Activated B cell treated with CpG ODN at 0.5 μM for 24 hours (primary cell): ENCODE results near the gene CLEC3B. TPM values are rescaled to one million over a fixed set of nuclear protein-coding genes. Genes with fewer than 3 reads are reported as not detected.
"Not testable (repeated sequence)": the region's sequence is repeated elsewhere in the genome, so short reads cannot be mapped to it uniquely, and the experiment has no call there.

ENCODE experiments used
- ATAC-seq: fragments of 200-7000 bp; cut with Tn5 transposase; one replicate; pipeline ENCODE4 v1.10.0; 2021; ENCODE audit warnings: low read depth, mild to moderate bottlenecking, moderate library complexity
- CTCF ChIA-PET: fragments of 350-600 bp; sonication (Branson Sonifier 250); formaldehyde crosslinking; loops from one replicate; lab custom pipeline; 2021; ENCODE audit warnings: antibody characterized with exemption; lab: Charles Lee
- POLR2A ChIA-PET: fragments of 350-600 bp; sonication (Branson Sonifier 250); formaldehyde crosslinking; loops from one replicate; lab custom pipeline; 2021; ENCODE audit warnings: antibody characterized with exemption; lab: Charles Lee
- DNase-seq: peaks from one replicate; pipeline ENCODE4 v3.0.0; 2022
- H3K27ac Mint-ChIP-seq: one replicate; pipeline ENCODE4 v1.8.0; 2020; ENCODE audit warnings: mixed read lengths
- H3K27me3 Mint-ChIP-seq: one replicate; pipeline ENCODE4 v1.8.0; 2021; ENCODE audit warnings: mixed read lengths
- H3K36me3 Mint-ChIP-seq: one replicate; pipeline ENCODE4 v1.8.0; 2021; ENCODE audit warnings: low read depth, mixed read lengths
- H3K4me1 Mint-ChIP-seq: one replicate; pipeline ENCODE4 v1.8.0; 2021; ENCODE audit warnings: mixed read lengths
- H3K4me3 Mint-ChIP-seq: one replicate; pipeline ENCODE4 v1.8.0; 2020; ENCODE audit warnings: mild to moderate bottlenecking, mixed read lengths
- H3K9me3 Mint-ChIP-seq: one replicate; pipeline ENCODE4 v1.8.0; 2020; ENCODE audit warnings: mixed read lengths
- intact Hi-C: fragments of 100-400 bp; cut with micrococcal nuclease; formaldehyde crosslinking; loops from one replicate; pipeline ENCODE4 v1.15.1; 2024
- total RNA-seq: library from RNA; stranded (reverse); gene quantifications from 2 replicates; pipeline ENCODE4 v1.2.3, GENCODE V29; 2022
- TF ChIP-seq, protein P1 (sequence below): fragments of 200-600 bp; IDR thresholded peaks from one replicate; pipeline ENCODE4 v1.8.0; 2022; ENCODE audit warnings: antibody characterized with exemption, mild to moderate bottlenecking

The CLEC3B gene
- total RNA-seq, 1 donor from 2014 or later = not detected

GRCh38 chr3:45067941-45068340 is 41.8 kb downstream of the CLEC3B start:
- Mint-ChIP-seq H3K4me3 (no peak overlapping the region), H3K4me1 (peaks cover 6% of the 10 kb centered on the region), H3K9me3 (no peaks in the 10 kb centered on the region), H3K36me3 (no peaks in the 10 kb centered on the region), H3K27ac (no peak overlapping the region), H3K27me3 (peaks cover 13% of the 10 kb centered on the region)
- ATAC-seq (no peak), DNase-seq (no peak)
- TF ChIP-seq, protein P1, sequence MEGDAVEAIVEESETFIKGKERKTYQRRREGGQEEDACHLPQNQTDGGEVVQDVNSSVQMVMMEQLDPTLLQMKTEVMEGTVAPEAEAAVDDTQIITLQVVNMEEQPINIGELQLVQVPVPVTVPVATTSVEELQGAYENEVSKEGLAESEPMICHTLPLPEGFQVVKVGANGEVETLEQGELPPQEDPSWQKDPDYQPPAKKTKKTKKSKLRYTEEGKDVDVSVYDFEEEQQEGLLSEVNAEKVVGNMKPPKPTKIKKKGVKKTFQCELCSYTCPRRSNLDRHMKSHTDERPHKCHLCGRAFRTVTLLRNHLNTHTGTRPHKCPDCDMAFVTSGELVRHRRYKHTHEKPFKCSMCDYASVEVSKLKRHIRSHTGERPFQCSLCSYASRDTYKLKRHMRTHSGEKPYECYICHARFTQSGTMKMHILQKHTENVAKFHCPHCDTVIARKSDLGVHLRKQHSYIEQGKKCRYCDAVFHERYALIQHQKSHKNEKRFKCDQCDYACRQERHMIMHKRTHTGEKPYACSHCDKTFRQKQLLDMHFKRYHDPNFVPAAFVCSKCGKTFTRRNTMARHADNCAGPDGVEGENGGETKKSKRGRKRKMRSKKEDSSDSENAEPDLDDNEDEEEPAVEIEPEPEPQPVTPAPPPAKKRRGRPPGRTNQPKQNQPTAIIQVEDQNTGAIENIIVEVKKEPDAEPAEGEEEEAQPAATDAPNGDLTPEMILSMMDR = no peak
- POLR2A ChIA-PET = no interaction called here
- intact Hi-C loops = no loop called here
- CTCF ChIA-PET = no interaction called here

DNA sequence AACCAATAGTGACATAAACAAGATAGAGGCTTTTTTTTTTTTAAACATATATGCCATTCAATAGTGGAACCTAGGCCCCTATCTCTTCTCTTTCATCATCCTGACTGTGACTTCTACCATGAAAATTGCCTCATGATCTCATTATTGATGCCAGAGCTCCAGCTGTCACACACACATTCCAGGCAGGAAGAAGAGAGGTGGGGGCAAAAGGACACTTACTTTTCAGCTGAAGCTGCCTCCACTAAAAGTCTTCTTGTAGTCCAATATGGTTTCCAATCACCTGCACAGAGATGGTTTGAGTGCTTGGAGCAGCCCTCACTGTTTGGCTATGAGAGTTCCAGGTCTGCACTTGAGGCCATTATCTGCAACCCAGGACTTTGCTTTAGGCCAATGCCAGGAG is 45.0 kb downstream of the CLEC3B start:
- CTCF ChIA-PET = no interaction called here
- intact Hi-C loops = no loop called here
- no peaks in the 10 kb centered on the region for H3K4me1 Mint-ChIP-seq
- H3K36me3 Mint-ChIP-seq = no peaks in the 10 kb centered on the region
- POLR2A ChIA-PET = no interaction called here
- DNase-seq (no peak), ATAC-seq (no peak)
- no peak overlapping the region for H3K27ac Mint-ChIP-seq
- TF ChIP-seq, protein P1 = no peak
- H3K27me3 Mint-ChIP-seq = peaks cover 8% of the 10 kb centered on the region
- no peaks in the 10 kb centered on the region for H3K9me3 Mint-ChIP-seq
- no peak overlapping the region for H3K4me3 Mint-ChIP-seq

DNA sequence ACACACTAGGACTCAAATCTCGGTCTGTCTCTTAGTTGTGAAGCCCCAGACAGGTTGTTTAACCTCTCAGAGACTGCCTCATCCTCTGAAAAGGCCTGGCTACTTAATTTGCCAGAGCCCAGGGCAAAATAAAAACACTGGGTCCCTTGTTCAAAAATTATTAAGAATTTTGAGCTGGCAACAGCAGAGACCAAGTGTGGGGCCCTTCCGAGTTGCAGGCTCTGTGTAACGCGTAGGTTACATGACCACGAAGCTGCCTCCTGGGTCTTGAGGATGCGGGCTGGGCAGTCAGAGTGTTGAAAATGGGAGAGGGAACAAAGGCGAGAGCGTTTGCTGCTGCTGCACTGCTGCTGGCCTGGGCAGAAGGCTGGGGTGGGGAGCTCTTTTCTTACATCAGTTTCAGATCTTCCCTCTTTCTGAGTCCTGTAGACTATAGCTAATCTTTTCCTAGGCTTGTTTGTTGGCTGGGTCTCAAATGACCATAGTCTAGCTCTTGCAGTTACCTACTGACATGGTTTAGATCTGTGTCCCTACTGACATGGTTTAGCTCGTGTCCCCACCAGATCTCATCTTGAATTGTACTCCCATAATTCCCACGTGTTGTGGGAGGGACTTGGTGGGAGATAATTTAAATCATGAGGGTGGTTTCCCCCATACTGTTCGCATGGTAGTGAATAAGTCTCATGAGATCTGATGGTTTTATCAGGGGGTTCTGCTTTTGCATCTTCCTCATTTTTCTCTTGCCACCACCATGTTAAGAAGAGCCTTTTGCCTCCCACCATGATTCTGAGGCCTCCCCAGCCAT is 49.9 kb downstream of the CLEC3B start:
- DNase-seq = no peak
- intact Hi-C loops = no loop called here
- no peaks in the 10 kb centered on the region for H3K4me1 Mint-ChIP-seq
- H3K36me3 Mint-ChIP-seq = no peaks in the 10 kb centered on the region
- H3K9me3 Mint-ChIP-seq = no peaks in the 10 kb centered on the region
- TF ChIP-seq, protein P1 = no peak
- peaks cover 4% of the 10 kb centered on the region for H3K27me3 Mint-ChIP-seq
- ATAC-seq = no peak
- ChIA-PET POLR2A (no interaction called here), CTCF (no interaction called here)
- no peak overlapping the region for H3K27ac Mint-ChIP-seq
- H3K4me3 Mint-ChIP-seq = no peak overlapping the region

GRCh38 chr3:45078256-45078655 is 52.2 kb downstream of the CLEC3B start:
- H3K27me3 Mint-ChIP-seq, H3K4me3 Mint-ChIP-seq, H3K36me3 Mint-ChIP-seq, CTCF ChIA-PET, intact Hi-C loops, POLR2A ChIA-PET, H3K4me1 Mint-ChIP-seq, H3K9me3 Mint-ChIP-seq, ATAC-seq, H3K27ac Mint-ChIP-seq, DNase-seq: not testable (repeated sequence)

- TF ChIP-seq, protein P1 = no peak
- Mint-ChIP-seq H3K36me3 (no peaks in the 10 kb centered on the region), H3K27me3 (peaks cover 4% of the 10 kb centered on the region), H3K4me1 (no peaks in the 10 kb centered on the region), H3K4me3 (no peak overlapping the region), H3K27ac (no peak overlapping the region), H3K9me3 (no peaks in the 10 kb centered on the region)
- intact Hi-C loops = no loop called here
- ATAC-seq (no peak), DNase-seq (no peak)
- ChIA-PET POLR2A (no interaction called here), CTCF (interaction anchor here (0.7 kb wide), 1 partner anchor 494 kb away, joined by 6 read pairs; no protein-coding TSS in a partner anchor)
Measured at GRCh38 chr3:45078910-45079522, 52.9 kb downstream of the CLEC3B start.
